Fibroblast of skin of left quadriceps (primary cell): Measurements from ENCODE around the gene SLC35F4.

Experiments
- DNase-seq, 2 experiments: peaks; one replicate each; pipeline ENCODE4 v3.0.0-alpha.2; 2013; ENCODE audit warnings: low read depth in 2 of 2

The SLC35F4 gene

DNA sequence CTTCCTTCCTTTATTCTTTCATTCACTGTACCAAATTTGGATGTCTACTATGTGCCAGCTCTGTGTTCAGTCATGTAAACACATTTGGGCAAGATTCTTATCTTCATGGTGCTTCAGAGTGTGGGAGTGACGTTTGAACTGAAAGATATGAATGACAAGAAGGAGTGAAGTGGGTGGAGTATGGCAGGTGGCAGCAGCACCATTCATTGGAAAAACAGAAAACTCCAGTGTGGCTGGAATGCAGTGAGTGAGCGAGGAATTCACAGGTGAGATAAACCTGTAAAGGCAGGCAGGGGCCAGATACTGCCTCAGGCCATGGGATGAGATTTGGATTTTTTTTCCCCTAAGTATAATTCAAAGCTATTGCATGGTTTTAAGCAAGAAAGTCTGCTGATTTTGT is 231.6 kb downstream of the SLC35F4 start:
- no peak for DNase-seq

DNA sequence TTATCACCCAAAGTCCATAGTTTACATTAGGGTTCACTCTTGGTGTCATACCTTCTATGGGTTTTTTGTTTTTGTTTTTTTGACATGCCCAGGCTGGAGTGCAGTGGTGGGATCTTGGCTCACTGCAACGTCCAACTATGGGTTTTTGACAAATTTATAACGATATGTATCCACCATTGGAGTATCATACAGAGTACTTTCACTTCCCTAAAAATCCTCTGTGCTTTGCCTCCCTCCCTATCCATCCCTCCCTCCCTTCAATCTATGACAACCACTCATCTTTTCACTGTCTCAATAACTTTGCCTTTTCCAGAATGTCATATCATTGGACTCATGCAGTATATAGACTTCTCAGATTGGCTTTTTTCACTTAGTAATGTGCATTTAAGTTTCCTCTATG is 233.2 kb downstream of the SLC35F4 start:
- DNase-seq: no peak

- DNase-seq: no peak
Observed at GRCh38 chr14:57617510-57617909, 248.4 kb downstream of the SLC35F4 start.

- DNase-seq: no peak
Observed at GRCh38 chr14:57612946-57613345, 252.9 kb downstream of the SLC35F4 start.

DNA sequence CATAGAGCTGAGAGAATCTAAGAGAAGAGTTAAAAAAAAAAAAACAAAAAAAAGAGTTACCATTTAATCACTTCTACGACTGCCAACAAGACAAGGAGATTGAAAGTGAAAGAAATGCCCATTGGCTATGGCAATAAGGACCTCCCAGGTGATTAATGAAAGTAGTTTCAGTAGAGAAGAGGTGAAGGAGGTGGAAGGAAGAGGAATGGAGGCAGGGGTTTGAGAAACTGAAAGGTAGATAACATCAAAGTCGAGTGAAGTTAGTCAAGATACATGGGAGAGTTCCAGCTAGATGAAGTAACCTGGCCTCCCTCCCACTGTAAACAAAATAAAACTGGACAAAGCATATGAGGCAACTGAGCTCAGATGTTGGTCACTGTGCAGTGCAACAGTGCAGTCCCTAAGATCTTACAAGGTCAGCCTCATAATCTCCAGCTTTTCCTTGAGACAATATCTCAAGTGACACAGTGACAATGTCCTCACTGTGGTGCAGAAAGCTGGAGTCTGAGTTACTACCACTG is 254.3 kb downstream of the SLC35F4 start:
- no peak for DNase-seq

DNA sequence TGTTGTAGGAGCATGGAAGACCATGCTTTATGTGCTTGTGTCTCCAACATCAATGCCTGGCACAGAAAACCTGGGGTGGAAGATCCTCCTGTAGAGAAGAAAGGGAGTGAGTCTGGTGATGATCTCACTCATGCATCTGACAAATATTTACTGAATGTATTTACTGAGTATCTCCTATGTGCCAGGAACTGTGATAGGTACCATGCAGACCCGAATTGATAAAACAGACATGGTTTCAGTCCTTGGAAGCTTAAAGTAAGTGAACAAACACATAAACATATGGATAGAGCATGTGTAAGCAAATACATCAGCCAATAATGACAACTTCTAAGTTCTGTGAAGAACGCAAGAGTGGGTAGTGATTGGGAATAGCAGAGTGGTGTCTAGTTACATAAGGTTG is 255.3 kb downstream of the SLC35F4 start:
- DNase-seq: no peak

DNA sequence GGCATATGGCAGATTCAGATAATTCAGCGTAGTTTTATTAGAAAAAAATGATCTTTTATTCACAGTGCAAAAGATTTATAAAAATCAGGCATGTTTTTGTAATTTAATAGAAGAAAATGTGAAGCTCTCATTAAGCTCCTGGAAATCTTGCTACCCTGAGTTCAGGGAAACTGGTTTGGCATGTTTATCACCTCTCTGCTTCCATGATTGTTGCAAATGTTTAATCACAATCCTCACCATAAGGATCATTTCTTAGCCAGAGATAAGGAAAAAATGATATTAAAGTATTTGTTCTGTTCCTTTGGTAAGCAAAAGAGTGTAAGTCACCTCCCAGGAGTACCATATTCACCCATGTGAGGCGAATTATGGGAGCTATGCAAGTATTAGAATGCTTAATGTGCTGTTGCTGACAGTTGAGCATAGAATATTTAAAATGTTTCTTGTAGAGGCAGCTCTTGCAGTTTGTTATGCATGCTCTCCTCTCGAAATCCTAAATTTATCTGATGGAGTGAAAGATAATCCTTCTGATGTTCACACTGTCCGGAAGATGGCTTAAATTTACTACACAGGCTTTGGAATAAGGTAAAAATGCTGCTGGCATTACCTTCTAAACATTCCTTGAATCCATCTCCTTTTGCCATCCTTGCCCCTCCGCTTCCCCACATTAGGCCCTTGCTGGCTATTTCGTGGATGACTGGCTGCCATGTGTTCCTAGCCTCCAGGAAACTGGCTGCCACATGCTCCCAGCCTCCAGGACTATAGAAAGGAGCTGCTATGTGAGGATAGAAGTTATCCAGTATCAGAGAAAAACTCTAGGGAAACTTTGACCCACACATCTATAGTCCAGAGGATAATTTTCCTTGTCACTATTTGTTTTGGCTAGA is 256.5 kb downstream of the SLC35F4 start:
- no peak for DNase-seq

- no peak for DNase-seq
Observed at GRCh38 chr14:57607086-57607485, 258.8 kb downstream of the SLC35F4 start.

- no peak for DNase-seq
Observed at GRCh38 chr14:57583396-57583795, 282.5 kb downstream of the SLC35F4 start.

- DNase-seq: no peak
Observed at GRCh38 chr14:57582746-57583145, 283.1 kb downstream of the SLC35F4 start.

DNA sequence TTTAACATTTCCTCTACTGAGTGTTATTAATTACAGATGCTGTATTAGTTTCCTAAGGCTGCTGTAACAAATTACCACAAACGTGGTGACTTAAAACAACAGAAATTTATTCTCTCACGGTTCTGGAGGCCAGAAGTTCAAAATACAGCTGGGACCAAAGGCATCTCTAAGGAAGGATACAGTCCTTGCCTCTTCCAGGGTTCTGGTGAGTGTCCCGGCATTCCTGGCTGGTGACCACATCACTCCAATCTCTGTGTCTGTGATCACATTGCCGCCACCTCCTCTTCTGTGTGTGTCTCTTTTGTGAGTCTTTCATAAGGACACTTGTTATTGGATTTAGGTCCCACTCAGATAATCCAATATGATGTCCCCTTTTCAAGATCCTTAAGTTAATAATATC is 287.1 kb downstream of the SLC35F4 start:
- no peak for DNase-seq

DNA sequence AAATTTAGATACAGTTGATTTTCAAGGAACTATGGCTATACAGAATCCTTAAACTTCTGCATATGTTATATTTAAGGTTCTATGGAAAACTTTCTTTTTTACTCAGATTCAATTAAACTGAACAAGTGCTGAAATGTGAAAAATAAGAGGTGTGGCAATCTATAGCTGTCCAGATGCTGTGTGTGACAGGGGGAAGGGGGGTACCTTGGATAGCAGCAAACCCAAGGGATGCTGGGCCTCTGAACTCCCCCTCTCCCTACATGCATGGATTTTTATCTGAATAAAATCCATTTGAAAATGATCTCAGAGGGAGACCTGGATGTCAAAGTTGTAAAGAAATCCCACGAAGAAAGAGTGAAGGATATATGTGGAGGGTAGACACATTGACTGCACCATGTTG is 289.4 kb downstream of the SLC35F4 start:
- no peak for DNase-seq

DNA sequence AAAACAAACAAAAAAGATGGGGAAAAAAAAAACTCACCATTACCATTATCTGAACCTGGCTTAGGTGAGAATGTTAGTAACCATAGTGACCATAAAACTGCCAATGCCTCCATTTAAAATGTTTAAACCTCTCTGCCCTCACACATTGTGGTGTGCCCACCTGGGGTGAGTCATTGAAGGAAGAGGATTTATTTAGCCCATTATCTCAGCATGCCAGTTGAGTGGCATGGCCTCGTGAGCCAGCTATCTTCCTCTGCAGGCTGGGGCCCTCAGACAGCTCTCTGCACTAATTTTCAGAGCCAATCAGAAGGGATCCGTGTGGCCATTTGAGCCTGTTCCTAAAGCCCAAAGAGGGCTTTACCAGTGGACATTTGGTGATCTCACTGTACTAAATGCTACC is 290.4 kb downstream of the SLC35F4 start:
- no peak for DNase-seq

DNA sequence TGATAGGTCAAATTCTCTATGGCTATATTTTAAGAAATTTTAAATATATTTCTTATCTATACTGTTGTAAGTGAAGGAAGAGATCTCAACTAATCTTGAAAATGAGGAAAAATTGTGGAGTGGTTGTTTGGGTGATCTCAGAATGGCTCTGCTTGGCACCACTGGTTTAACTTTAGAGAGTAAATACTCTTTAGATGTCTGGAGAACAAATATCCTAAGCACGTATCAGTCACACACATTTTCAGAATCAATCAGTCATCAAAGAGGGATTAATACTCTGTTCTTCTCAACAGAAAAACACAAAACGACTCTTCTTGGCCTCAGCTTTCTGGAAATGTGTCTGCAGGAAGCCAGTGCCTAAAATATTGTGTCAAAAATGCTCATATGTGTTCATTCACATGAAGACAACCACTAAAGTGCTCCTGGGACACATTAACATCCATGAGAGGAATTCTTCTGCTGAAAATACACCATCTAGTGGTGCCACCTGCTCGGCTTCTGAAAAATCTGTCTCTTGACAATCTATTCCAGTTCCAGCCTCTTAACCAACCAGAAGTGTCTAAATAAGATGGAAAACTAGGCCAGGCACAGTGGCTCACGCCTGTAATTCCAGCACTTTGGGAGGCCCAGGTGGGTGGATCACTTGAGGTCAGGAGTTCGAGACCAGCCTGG is 291.1 kb downstream of the SLC35F4 start:
- DNase-seq: no peak

GRCh38 chr14:57573173-57573572 is 292.7 kb downstream of the SLC35F4 start:
- no peak for DNase-seq

- DNase-seq: no peak
Observed at GRCh38 chr14:57568554-57568953, 297.3 kb downstream of the SLC35F4 start.

DNA sequence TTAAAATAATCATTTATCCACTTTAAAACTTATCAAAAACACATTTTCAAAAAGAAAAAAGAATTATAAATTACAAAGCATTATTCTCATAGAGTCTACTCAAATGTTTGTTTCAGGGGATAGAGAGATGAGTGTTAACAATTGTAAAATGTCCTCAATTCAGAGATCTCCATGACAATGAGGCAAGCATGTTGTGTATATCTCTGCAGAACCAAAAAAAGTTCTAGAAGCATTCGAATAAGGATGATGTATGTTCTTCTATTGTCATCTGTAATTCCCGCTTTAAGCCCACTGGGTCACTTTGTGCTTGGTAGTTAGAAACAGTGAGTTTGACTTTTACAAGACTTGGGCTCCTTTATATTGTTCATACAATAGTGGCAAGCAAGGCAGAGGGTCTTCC is 298.7 kb downstream of the SLC35F4 start:
- DNase-seq: no peak

- no peak for DNase-seq
Observed at GRCh38 chr14:57560681-57561080, 305.2 kb downstream of the SLC35F4 start.

DNA sequence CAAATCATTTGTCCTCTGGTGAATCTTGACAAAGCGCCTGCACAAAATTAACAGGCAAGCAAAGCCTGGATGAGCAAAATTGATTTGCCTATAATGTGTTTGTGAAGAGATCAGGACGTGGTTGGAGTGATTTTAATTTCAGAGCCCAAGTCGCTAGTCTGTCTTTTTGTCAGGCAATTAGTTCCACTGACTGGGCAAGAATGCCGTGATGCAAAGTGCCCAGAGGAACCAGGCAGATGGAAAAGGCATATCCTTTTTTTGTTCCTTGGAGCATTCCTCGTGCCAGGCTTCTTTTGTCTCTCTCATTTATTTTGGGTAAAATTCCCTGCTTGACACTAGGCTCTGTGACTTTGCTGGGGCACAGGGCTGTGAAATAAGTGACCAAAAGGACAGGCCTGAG is 306.3 kb downstream of the SLC35F4 start:
- no peak for DNase-seq

- DNase-seq: no peak
Observed at GRCh38 chr14:57549765-57550420, 316.0 kb downstream of the SLC35F4 start.

- DNase-seq: no peak
Observed at GRCh38 chr14:57549016-57549564, 316.8 kb downstream of the SLC35F4 start.

DNA sequence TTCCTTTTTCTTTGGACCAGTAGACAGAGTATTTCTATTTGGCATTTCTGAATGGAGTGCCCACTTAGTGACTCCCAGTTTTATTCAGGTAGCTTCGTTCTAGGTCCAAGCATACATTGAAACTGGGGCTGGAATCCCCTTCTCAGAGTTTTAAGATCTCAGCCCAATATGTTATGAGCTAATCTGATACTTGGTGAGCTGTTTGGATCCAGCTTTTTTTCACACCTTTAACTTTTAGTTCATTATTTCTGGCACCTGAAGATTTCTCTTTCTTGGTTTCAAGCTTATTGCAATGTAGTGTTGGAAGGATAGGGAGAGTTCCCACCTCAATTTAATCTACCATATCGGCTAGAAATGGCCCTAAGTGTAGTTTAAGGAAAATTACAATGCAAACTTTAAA is 318.8 kb downstream of the SLC35F4 start:
- DNase-seq: no peak
